Ovary (tissue), 9 donors: ENCODE data around the gene SEMA3E. TPM values are rescaled to one million over a fixed set of nuclear protein-coding genes. Genes with fewer than 3 reads are reported as not detected.

ENCODE experiments used
- DNase-seq, 5 donors: peaks; one replicate each; pipeline ENCODE4 v3.0.0-alpha.2; 2019 to 2020
- H3K27ac ChIP-seq, 2 donors: fragments of 200-600 bp; one replicate each; pipeline versions ENCODE4 v1.5.1 to v1.8.0; 2019 to 2022
- H3K27me3 ChIP-seq: fragments of 200-600 bp; one replicate; pipeline ENCODE4 v1.8.0; 2022
- H3K36me3 ChIP-seq: fragments of 200-600 bp; sonication (generic); one replicate; pipeline ENCODE4 v1.5.1; 2019
- H3K4me1 ChIP-seq: one replicate; pipeline ENCODE4 v1.8.1; 2013; ENCODE audit warnings: mild to moderate bottlenecking, moderate library complexity; ENCODE audit not compliant: insufficient read depth
- H3K4me3 ChIP-seq: fragments of 200-600 bp; sonication (generic); one replicate; pipeline ENCODE4 v1.5.1; 2017
- H3K9me3 ChIP-seq, 2 donors: fragments of 200-600 bp in 1 of 2; sonication (generic) in 1 of 2; one replicate each; pipeline versions ENCODE4 v1.5.1 to v1.8.1; 2013 to 2019; ENCODE audit warnings: mild to moderate bottlenecking in 1 of 2, moderate library complexity in 1 of 2
- CTCF ChIP-seq, 3 donors: fragments of 450-650 bp in 2 of 3; fragments of 200-600 bp in 1 of 3; IDR thresholded peaks; one replicate each; pipeline versions ENCODE4 v1.5.1 to v1.8.0; 2016 to 2022; ENCODE audit warnings: antibody characterized with exemption in 3 of 3, mild to moderate bottlenecking in 1 of 3
- EP300 ChIP-seq: sonication (generic); formaldehyde crosslinking; IDR thresholded peaks from one replicate; pipeline ENCODE4 v1.6.1; 2017; ENCODE audit warnings: antibody characterized with exemption
- POLR2A ChIP-seq: fragments of 450-650 bp; IDR thresholded peaks from one replicate; pipeline ENCODE4 v1.6.1; 2017; ENCODE audit warnings: antibody characterized with exemption, mild to moderate bottlenecking, moderate library complexity
- WGBS, 3 donors: extraction: QIAGEN DNeasy Blood & Tissue Kit in 1 of 3; methylation state at CpG; one replicate each; pipeline versions ENCODE4 v1.1.5 to v1.1.7; 2013 to 2017; 5-methylcytosine and 5-hydroxymethylcytosine counted together
- intact Hi-C, 4 donors: fragments of 100-400 bp; cut with DNase I; formaldehyde crosslinking; loops; one replicate each; pipeline versions ENCODE4 v1.11.0 to v1.15.1; 2022 to 2023
- polyA plus RNA-seq, 2 donors: library from polyadenylated mRNA; stranded (reverse); fragments of 200-250 nt in 1 of 2; fragments of 350-450 nt in 1 of 2; fragmentation: Illumina TruSeq in 1 of 2; extraction: RNeasy Lipid Tissue Mini Kit (QIAGEN cat#74804) in 1 of 2; gene quantifications; one replicate each; pipeline ENCODE4 v1.2.3, GENCODE V29; 2013 to 2014
- total RNA-seq, 7 donors: library from RNA; depleted of rRNA in 2 of 7; stranded (reverse); fragments of >200 nt in 2 of 7; fragmentation: NEBNext Ultra II Directional in 3 of 7; extraction: Animal tissue kit (Norgen Biotek cat#: 25700) in 3 of 7; gene quantifications; one replicate each; pipeline versions ENCODE4 v1.1.0 to v1.2.4, GENCODE V29; 2016 to 2023
- donor health status: DM: no; HTN: no; CAD: no; lungs with moderate emphysema.
- donor health status: DM: no; HTN: no; CAD: no.
- donor health status: Bipolar disorder and iron deficiency.
- donor health status: DM: yes; HTN: yes; CAD: no.
- donor health status: DM: no; HTN: no; CAD: no.
- donor health status: DM: yes; HTN: yes; CAD: no.

The SEMA3E gene
- total and polyA plus RNA-seq, 9 donors: 0.10 to 2.2 (median 0.42) TPM; not detected in 2

GRCh38 chr7:83456413-83456812 lies 192.5 kb downstream of the SEMA3E start:
- WGBS, 3 donors: 78 to 91% (median 81%) methylated on average over 5 of the region's 5 CpGs
- no peak overlapping the region for H3K4me3 ChIP-seq
- intact Hi-C loops: no loop called here
- H3K27me3 ChIP-seq: no peaks in the 10 kb centered on the region
- no peak overlapping the region for H3K27ac ChIP-seq
- H3K36me3 ChIP-seq: no peaks in the 10 kb centered on the region
- H3K4me1 ChIP-seq: no peaks in the 10 kb centered on the region
- no peak for DNase-seq
- H3K9me3 ChIP-seq: no peaks in the 10 kb centered on the region
- TF ChIP-seq POLR2A (no peak), EP300 (no peak), CTCF (IDR thresholded peaks at IDR 0.05) (no peak)

GRCh38 chr7:83455612-83456011 lies 193.3 kb downstream of the SEMA3E start:
- Histone ChIP-seq H3K9me3 (no peaks in the 10 kb centered on the region), H3K4me3 (no peak overlapping the region), H3K27me3 (no peaks in the 10 kb centered on the region), H3K36me3 (no peaks in the 10 kb centered on the region), H3K27ac (no peak overlapping the region), H3K4me1 (no peaks in the 10 kb centered on the region)
- WGBS, 3 donors: 58 to 68% (median 65%) methylated on average over 5 of the region's 5 CpGs
- TF ChIP-seq POLR2A (no peak), EP300 (no peak), CTCF (IDR thresholded peaks at IDR 0.05) (no peak)
- intact Hi-C loops: no loop called here
- DNase-seq: no peak

GRCh38 chr7:83452256-83452655 lies 196.7 kb downstream of the SEMA3E start:
- H3K27me3 ChIP-seq: no peaks in the 10 kb centered on the region
- H3K4me3 ChIP-seq: no peak overlapping the region
- no peak for DNase-seq
- H3K27ac ChIP-seq: no peak overlapping the region
- H3K9me3 ChIP-seq: no peaks in the 10 kb centered on the region
- 81 to 84% (median 81%) methylated on average over 2 of the region's 2 CpGs for WGBS, 3 donors
- intact Hi-C loops: no loop called here
- no peaks in the 10 kb centered on the region for H3K4me1 ChIP-seq
- TF ChIP-seq EP300 (no peak), POLR2A (no peak), CTCF (IDR thresholded peaks at IDR 0.05) (no peak)
- H3K36me3 ChIP-seq: no peaks in the 10 kb centered on the region

GRCh38 chr7:83451501-83452045 lies 197.4 kb downstream of the SEMA3E start:
- WGBS, 3 donors: 64 to 76% (median 66%) methylated on average over 4 of the region's 4 CpGs

More at GRCh38 chr7:83451501-83452045, 197.4 kb downstream of the SEMA3E start:
- no peaks in the 10 kb centered on the region for H3K36me3 ChIP-seq
- no peaks in the 10 kb centered on the region for H3K27me3 ChIP-seq
- DNase-seq: no peak
- TF ChIP-seq CTCF (IDR thresholded peaks at IDR 0.05) (no peak), POLR2A (no peak), EP300 (no peak)
- intact Hi-C loops: no loop called here
- H3K9me3 ChIP-seq: no peaks in the 10 kb centered on the region
- H3K4me3 ChIP-seq: no peak overlapping the region
- no peaks in the 10 kb centered on the region for H3K4me1 ChIP-seq
- no peak overlapping the region for H3K27ac ChIP-seq
